KOPT-K1 (cell line): ENCODE results near the gene ERMARD.

Source experiments
- H3K27ac ChIP-seq: fragments of 200-600 bp; sonication (generic); 2 replicates; pipeline ENCODE4 v1.5.1; 2016; ENCODE audit warnings: antibody characterized with exemption, mild to moderate bottlenecking, low read depth, low read length; ENCODE audit not compliant: poor library complexity, severe bottlenecking
- H3K36me3 ChIP-seq: fragments of 200-600 bp; sonication (generic); 2 replicates; pipeline ENCODE4 v1.5.1; 2017; ENCODE audit warnings: antibody characterized with exemption, mild to moderate bottlenecking, low read length, moderate library complexity; ENCODE audit not compliant: insufficient read depth
- H3K9me3 ChIP-seq: fragments of 200-600 bp; sonication (generic); 2 replicates; pipeline ENCODE4 v1.5.1; 2017; ENCODE audit warnings: antibody characterized with exemption, low read length, mild to moderate bottlenecking; ENCODE audit not compliant: insufficient read depth, poor library complexity, severe bottlenecking

ERMARD gene

DNA sequence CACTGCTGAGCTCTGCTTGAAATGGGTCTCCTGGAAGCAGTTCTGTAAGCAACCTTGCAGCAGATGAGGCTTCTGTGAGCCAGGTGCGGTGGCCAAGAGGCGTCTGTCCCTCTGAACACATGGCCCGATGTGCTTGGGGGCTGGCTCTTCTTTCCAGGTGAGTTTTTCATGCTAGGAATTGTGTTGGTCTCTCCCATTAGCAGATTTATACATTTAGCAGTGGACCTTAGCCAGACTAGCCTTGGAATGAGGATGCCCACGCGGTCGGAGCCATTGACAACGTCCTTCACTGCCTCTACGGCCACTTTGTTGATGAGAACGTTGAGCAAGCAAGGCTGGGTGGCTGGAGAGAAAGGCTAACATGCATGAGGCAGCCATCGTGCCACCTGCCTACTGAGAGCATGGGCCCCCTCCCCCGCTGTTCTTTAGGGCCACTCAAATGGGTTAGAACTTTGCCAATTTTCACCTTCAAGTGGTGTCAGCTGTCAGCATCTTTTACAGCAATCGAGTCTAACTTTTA is 33.5 kb downstream of the ERMARD start:
- Histone ChIP-seq H3K36me3 (peaks cover 21% of the 10 kb centered on the region), H3K9me3 (no peaks in the 10 kb centered on the region), H3K27ac (no peak overlapping the region)

DNA sequence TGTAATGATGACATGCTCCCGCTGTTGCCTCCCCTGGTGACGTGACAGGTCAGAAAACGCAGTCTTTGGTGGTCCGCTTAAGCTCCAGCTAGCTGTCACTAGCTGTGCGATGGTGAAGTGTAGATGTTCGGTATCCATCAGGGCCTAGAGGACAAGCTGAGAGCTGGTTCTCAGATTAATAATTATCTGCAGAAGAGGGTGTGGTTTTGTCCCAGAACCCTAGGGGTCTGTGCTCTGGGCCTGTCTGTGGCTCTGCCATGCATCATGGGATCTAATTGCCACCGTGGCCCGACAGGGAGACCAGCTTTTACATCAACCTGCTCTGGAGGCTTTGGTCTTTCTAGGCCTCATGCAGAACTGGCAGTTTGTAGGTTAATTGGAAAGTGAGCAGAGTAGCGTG is 34.1 kb downstream of the ERMARD start:
- H3K36me3 ChIP-seq, result peaks cover 14% of the 10 kb centered on the region

DNA sequence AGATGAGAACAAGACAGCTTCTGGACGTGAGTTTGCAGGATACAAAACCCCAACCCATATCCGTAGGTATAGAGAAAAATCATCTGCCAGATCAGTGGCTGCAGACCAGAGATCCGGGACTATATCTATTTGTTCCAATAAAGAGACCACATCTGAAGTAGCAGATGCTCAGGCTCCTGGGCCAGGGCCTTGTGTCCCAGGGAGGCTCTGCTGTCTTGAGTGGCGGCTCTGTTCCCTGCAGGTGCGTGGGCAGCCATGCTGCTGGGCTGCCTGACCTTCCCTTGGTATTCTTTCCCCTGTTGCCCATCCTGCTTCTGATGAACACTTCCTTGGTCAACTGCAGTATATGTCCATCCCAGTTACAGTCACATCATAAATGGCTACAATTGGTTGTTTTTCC is 34.9 kb downstream of the ERMARD start:
- H3K27ac ChIP-seq, result no peak overlapping the region
- peaks cover 8% of the 10 kb centered on the region for H3K36me3 ChIP-seq
- H3K9me3 ChIP-seq, result no peaks in the 10 kb centered on the region

More for the DNA sequence above, 34.1 kb downstream of the ERMARD start:
- no peak overlapping the region for H3K27ac ChIP-seq
- H3K9me3 ChIP-seq, result no peaks in the 10 kb centered on the region

DNA sequence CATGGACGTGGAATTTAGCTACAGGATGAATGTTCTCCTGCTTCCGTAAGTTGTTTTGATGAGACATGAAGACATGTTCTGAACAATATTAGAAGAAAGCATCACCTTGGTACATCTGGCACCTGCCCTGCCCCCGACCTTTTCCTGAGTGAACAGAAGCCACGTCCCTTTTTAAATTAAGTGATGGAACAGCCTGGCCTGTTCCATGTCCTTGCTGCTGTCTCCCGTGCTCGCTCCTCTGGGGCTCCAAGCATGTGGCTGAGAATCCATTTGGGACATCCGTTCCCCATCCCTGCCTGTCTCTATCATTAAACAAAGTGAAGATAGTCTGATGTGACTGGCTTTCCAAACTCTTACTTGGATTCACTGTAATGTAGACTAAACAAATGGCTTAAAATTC is 36.4 kb downstream of the ERMARD start:
- H3K9me3 ChIP-seq, result no peaks in the 10 kb centered on the region
- no peak overlapping the region for H3K27ac ChIP-seq
- peaks cover 3% of the 10 kb centered on the region; the same call in 1 of the 2 replicates for H3K36me3 ChIP-seq

DNA sequence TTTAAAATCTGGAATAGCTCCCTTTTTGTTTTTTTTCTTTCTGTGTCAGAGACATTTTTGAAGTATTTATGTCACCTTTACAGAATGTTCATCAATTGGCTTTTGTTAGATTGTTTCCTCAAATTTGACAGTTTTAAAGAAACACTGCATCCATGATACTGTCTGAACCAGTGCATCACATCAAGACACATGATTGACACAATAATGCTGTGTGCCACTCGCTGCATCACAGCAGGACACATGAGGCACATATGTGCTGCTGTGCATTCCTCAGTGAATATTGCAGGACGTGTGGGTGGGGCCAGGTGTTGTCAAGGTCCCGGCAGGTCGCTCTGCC is 37.4 kb downstream of the ERMARD start:
- H3K9me3 ChIP-seq, result no peaks in the 10 kb centered on the region
- no peak overlapping the region for H3K27ac ChIP-seq
- H3K36me3 ChIP-seq, result no peaks in the 10 kb centered on the region; the same call in 1 of the 2 replicates

DNA sequence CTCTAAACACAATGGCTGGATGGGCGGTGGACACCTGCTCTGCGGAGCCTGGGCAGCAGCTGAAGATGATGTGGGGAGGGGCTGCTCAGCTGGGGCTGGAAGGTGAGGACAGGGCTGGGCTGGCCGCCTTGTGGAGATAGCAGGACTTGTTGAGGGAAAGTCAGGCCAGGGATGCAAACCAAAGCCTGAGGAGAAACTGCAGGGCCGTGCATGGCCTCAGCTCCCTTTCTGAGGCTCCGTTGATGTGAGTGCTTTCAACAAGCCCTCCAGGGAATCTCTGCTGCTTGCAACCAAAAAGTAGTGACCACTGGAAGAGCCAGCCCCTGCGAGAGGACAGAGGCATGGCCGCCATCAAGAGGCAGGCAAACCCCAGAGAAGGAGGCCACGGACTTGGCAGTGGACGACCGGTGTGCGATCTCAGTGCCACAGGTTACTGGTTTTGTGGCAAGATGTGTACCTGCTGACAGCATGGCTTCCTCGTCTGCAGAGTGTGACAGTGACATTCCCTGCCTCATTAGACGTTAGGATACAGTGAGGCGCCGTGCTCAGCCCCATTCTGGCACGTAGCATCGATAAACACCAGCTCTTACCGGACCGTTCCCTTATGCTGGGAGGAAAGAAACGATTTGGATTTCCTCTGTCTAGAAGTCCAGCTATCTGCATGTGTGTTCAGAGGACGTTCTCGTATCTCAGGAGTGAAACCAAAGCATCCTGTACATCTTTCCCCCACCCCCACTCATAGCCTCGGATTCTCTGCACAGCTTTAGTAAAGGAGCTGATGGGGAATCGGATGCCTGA is 37.9 kb downstream of the ERMARD start:
- no peaks in the 10 kb centered on the region for H3K9me3 ChIP-seq
- no peaks in the 10 kb centered on the region for H3K36me3 ChIP-seq
- H3K27ac ChIP-seq, result no peak overlapping the region

DNA sequence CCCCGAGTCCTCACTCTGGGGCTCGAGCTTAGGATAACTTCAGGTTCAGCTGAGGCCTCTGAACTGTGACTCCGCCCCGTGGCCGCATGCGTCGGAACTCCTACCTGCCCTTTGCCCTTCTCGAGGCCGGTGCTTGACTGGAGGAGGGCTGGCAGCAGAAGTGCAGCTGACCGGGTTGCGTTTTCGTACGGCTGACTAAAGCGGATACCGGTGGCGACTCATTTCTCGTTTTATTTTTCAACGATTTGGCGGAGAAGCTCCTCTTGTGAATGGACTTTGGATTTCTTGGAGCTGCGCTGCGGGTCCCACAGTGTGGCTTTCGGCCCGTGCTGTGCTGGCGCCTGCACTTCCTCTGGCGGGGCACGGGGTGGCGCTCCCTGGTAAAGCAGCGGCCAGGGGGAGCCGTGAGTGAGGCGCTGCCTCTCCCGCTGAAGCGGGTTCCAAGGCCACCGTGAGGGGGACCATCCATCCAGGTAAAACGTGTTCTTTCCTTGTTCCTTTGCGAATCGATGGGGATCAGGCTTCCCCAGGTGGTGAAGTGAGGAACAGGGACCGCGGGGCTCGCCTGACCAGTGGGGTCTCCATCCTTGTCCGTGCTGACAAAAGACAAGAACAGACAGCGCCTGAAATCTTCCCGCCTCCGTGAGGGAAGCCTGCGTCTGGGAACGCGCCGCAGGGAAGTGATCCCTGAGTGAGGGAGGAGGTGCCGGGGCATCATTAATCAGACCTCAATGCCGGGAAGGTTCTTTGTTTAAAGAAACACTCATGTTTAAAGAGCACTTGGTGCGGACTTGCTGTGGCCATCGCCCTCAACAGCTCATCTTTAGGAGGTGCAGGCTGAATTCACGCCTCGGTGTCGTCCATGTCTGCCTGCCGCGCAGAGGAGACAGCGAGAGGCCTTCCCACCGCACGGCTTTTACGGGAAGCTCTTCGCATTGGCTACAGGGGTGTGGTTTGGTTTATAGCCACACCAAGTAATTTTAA is 38.8 kb downstream of the ERMARD start:
- Histone ChIP-seq H3K9me3 (no peaks in the 10 kb centered on the region), H3K36me3 (no peaks in the 10 kb centered on the region), H3K27ac (no peak overlapping the region)

DNA sequence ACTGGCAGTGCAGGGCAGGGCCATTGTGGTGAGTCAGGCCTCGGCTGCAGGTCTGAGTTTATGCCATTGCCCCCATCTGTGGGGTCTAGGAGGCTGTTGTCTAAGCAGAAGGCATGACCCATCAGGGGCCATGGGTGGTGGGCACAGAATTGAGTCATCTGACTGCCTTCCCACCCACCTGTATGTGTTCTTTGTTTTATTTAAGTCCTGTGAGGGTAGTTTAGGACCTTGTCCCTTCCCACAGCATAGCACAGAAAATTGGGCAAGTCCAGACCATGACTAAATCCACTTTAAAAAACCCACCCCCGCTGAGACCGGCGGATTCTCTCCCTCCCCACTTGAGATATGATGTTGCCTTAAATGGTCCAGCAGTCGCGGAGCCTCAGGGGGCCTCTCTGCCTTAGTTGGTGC is 40.3 kb downstream of the ERMARD start:
- Histone ChIP-seq H3K36me3 (no peaks in the 10 kb centered on the region), H3K9me3 (no peaks in the 10 kb centered on the region), H3K27ac (no peak overlapping the region)

DNA sequence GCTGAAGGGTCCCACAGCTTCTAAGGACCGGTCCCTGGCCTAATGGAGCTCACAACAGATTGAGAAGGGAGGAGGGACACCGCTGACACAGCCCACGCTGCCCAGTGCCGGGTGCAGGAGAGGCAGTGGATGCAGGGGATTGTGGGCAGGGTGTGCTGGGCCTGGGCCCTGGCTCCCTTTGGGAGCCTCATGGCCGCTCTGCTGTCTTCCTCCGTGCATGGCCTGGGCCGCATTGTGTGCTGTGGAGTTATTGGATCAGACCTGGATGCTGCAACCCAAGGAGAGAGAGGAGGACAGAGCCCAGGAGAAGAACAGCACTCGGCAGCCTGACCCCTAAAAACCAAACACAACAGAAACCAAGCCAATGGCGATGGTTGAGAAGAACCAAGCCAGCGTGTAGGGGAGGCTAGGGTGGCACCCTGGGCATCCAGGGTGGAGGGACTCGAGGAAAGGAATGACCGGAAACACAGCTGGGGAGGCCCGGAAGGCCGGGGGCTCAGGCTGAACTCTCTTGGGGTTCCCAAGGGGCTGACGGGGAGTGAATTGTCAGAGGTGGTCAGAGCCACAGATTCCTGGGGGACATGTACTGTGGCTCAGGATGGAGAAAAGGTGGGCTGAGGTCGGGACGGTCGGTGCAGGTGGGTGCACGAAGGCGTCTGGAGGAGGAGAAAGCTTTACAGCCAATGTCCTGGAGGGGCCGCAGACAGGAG is 41.0 kb downstream of the ERMARD start:
- H3K36me3 ChIP-seq, result no peaks in the 10 kb centered on the region
- no peaks in the 10 kb centered on the region for H3K9me3 ChIP-seq
- no peak overlapping the region for H3K27ac ChIP-seq

DNA sequence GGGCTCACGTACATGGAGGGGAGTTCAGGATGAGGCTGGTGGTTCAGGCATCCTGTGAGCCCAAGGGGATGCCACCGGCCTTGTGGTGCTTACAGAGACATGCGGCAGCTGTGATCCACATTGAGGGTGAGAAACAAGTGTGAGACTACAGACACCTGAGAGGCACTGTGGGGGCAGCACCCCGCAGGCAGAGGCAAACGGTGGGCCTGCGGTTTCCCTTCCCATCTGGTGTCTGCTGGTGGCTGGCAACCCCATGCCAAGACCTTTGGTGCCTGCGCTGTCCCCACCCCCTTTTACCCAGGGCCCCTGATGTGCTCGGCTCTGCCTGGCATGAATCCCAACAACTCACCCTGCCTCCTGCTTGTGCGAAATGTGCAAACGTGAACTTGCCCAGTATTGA is 42.0 kb downstream of the ERMARD start:
- no peaks in the 10 kb centered on the region for H3K9me3 ChIP-seq
- no peaks in the 10 kb centered on the region for H3K36me3 ChIP-seq

DNA sequence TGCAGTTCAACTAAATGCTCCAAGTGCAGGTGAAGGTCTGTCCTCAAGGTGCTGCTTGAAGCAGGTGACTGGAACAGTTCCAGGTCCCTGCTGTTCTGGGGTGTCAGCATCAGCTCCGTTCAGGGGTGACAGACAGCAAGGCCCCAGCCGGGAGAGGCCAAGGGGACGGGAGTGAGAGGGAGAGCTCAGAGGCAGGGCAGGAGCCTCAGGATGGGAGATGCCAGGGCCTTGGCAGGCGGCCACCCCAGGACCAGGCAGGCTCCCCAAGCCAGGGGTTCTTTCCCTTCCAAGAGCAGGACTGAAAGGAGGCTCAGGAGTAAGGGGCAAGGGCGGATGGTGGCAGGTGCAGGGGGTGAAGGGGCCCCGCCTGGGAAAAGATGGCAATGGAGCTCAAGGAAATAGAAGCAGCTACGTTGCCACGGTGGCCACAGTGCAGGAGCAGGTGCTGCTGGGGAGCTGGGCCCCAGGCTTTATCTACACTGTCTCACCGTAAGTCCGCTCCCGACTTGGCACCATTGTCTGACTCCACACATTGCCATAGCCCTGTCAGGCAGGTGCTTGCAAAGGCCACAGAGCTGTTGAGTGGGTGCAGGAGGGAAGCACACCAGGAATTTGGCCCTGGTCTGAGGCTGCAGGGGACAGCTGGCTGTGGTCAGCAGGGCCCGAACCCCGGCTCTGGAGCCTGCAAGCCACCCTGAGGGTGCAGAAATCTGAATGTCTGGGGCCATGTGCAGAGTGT is 43.1 kb downstream of the ERMARD start:
- Histone ChIP-seq H3K27ac (no peak overlapping the region), H3K9me3 (no peaks in the 10 kb centered on the region), H3K36me3 (no peaks in the 10 kb centered on the region)

More for the DNA sequence above, 42.0 kb downstream of the ERMARD start:
- H3K27ac ChIP-seq, result no peak overlapping the region

DNA sequence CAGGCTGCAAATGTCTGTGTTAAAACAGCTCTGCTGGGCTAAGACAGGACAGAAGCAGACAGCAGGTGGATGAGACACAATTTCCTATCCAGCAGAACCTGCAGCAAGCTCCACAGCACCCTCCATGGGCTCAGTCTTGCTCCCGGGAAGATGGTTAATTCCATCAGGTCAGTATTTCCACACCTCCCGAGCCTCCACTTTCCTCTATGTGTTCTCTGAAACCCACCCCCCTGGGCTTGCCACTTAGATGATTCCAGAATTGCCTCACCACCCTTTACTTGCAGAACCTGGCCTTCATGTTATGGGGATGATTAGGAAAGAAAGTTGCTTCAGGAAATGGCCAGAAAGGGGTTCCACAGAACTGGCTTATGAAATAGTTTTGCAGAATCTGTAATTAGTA is 43.8 kb downstream of the ERMARD start:
- H3K9me3 ChIP-seq, result no peaks in the 10 kb centered on the region
- H3K27ac ChIP-seq, result no peak overlapping the region
- no peaks in the 10 kb centered on the region for H3K36me3 ChIP-seq

DNA sequence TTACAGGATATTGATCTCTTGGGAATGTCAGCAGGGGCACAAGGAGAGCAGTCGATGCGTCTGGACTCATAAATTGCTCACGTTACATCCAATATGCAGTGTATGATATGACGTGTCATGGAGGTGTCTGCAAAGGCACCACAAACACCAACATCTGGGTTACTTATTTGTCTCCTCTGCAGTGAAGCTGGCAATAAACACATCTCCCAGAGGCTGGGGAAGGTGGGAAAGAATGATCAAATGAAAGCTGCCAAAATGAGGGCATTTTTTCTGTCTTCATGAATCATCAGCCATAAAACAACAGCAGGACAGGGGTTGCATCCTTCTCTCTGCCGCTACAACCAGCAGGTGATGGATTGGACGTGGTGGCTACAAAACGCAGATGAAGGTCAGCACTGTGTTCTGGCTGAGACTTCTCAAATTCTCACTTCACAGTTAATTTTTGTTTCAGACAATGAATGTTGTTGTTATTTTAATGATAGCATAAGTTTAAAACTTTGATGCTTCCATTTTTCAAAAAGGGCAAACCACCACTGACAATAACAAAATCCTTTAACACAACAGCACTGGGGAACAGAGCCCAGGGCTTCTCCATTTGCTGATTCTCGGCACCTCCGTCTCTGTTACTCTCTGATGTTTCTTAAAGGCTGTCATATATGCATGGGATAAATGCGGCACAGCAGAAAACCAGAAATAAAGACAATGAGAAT is 47.5 kb downstream of the ERMARD start:
- H3K27ac ChIP-seq, result no peak overlapping the region
- no peaks in the 10 kb centered on the region for H3K36me3 ChIP-seq
- H3K9me3 ChIP-seq, result no peaks in the 10 kb centered on the region

DNA sequence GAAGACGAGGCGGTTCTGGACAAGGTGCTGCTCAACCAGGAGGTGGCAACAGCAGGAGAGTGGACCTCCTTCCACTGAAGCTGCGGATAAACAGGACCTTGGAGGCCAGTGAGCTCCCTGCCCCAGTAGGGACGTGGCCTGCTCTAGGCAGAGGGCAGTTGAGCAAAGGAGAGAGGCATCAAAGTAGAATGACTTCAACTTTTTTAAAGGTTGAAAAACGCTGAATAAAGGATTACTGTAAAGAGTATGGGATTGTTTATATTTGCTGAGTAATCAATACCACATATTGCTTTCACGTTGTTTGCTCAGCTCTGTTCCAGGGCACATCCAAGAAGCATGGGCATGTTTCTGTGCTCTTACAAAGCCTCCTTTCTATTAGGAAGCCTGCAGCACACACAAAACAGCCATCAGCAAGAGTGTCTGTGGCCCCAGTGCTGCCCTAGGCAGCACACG is 48.1 kb downstream of the ERMARD start:
- Histone ChIP-seq H3K27ac (no peak overlapping the region), H3K36me3 (no peaks in the 10 kb centered on the region), H3K9me3 (no peaks in the 10 kb centered on the region)
